Hepatocyte (in vitro differentiated cells): ENCODE measurements around the gene NOC2L. TPM values are rescaled to one million over a fixed set of nuclear protein-coding genes. Genes with fewer than 3 reads are reported as not detected.

ENCODE experiments used
- DNase-seq: peaks from one replicate; pipeline ENCODE4 v3.0.0-alpha.2; 2016; ENCODE audit warnings: low spot score
- H2AFZ ChIP-seq: fragments of 200-600 bp; sonication (generic); 2 replicates; pipeline ENCODE4 v1.6.0; 2016; ENCODE audit warnings: antibody characterized with exemption, mild to moderate bottlenecking
- H3K27ac ChIP-seq: fragments of 200-600 bp; sonication (generic); 2 replicates; pipeline ENCODE4 v1.5.1; 2016; ENCODE audit warnings: mild to moderate bottlenecking
- H3K27me3 ChIP-seq: fragments of 200-600 bp; sonication (generic); 2 replicates; pipeline ENCODE4 v1.6.1; 2016
- H3K36me3 ChIP-seq: fragments of 200-600 bp; sonication (generic); replicated peaks from 2 replicates; pipeline ENCODE4 v1.5.1; 2016; ENCODE audit warnings: low read depth; ENCODE audit not compliant: insufficient read depth
- H3K4me1 ChIP-seq: fragments of 200-600 bp; sonication (generic); 2 replicates; pipeline ENCODE4 v1.5.1; 2016; ENCODE audit warnings: mild to moderate bottlenecking, moderate library complexity; ENCODE audit not compliant: insufficient read depth
- H3K4me2 ChIP-seq: fragments of 200-600 bp; sonication (generic); 2 replicates; pipeline ENCODE4 v1.6.0; 2016
- H3K4me3 ChIP-seq: fragments of 200-600 bp; sonication (generic); 2 replicates; pipeline ENCODE4 v1.5.1; 2016; ENCODE audit warnings: mild to moderate bottlenecking
- H3K79me2 ChIP-seq: fragments of 200-600 bp; sonication (generic); 2 replicates; pipeline ENCODE4 v1.6.0; 2017; ENCODE audit warnings: mild to moderate bottlenecking
- H3K9me2 ChIP-seq: fragments of 200-600 bp; sonication (generic); replicated peaks from 2 replicates; pipeline ENCODE4 v1.6.0; 2017; ENCODE audit warnings: mild to moderate bottlenecking; ENCODE audit not compliant: insufficient read depth
- H3K9me3 ChIP-seq: fragments of 200-600 bp; sonication (generic); 2 replicates; pipeline ENCODE4 v1.5.1; 2016; ENCODE audit warnings: low read depth, mild to moderate bottlenecking
- H4K20me1 ChIP-seq: fragments of 200-600 bp; sonication (generic); 2 replicates; pipeline ENCODE4 v1.6.0; 2016; ENCODE audit warnings: mild to moderate bottlenecking; ENCODE audit not compliant: insufficient read depth, poor library complexity, severe bottlenecking
- CTCF ChIP-seq: fragments of 200-600 bp; sonication (generic); IDR thresholded peaks from 2 replicates; pipeline ENCODE4 v1.5.1; 2016; ENCODE audit warnings: antibody characterized with exemption, mild to moderate bottlenecking; ENCODE audit not compliant: poor library complexity
- EZH2 ChIP-seq: fragments of 200-600 bp; sonication (generic); IDR thresholded peaks from 2 replicates; pipeline ENCODE4 v1.6.1; 2016; ENCODE audit warnings: antibody characterized with exemption, mild to moderate bottlenecking, borderline replicate concordance
- EZH2phosphoT487 ChIP-seq: fragments of 200-600 bp; sonication (generic); IDR thresholded peaks from one replicate; pipeline ENCODE4 v1.6.1; 2018; ENCODE audit warnings: antibody characterized with exemption, mild to moderate bottlenecking, low read depth, moderate library complexity; ENCODE audit not compliant: unreplicated experiment, severe bottlenecking
- WGBS: methylation state at CpG from one replicate; pipeline ENCODE4 v1.1.6; 2016; ENCODE audit warnings: low lambda C conversion rate; ENCODE audit errors: missing lambda C conversion rate; 5-methylcytosine and 5-hydroxymethylcytosine counted together
- polyA plus RNA-seq: library from polyadenylated mRNA; unstranded; fragments of >200 nt; fragmentation: Nextera tagmentation; extraction: Ambion mirVana; gene quantifications from 2 replicates; pipeline ENCODE4 v1.2.1, GENCODE V29; 2016
- total RNA-seq: library from RNA; depleted of rRNA; stranded (reverse); fragments of >200 nt; gene quantifications from 2 replicates; pipeline ENCODE4 v1.2.3, GENCODE V29; 2014

The NOC2L gene
- total and polyA plus RNA-seq, 2 experiments from 2014 or later = 44.3 to 66.6 TPM

- H3K27me3 ChIP-seq = peaks cover 23% of the 10 kb centered on the region
- H3K9me2 ChIP-seq = no peaks in the 10 kb centered on the region
- H3K4me1 ChIP-seq = peaks cover 28% of the 10 kb centered on the region
- no peak overlapping the region for H3K27ac ChIP-seq
- no peak overlapping the region for H3K4me3 ChIP-seq
- WGBS = 37% methylated on average over 9 of the region's 10 CpGs
- no peak overlapping the region for H3K4me2 ChIP-seq
- H3K79me2 ChIP-seq = no peaks in the 10 kb centered on the region
- DNase-seq = no peak
- TF ChIP-seq EZH2phosphoT487 (no peak), CTCF (no peak), EZH2 (no peak)
- no peaks in the 10 kb centered on the region for H3K36me3 ChIP-seq
- no peaks in the 10 kb centered on the region for H3K9me3 ChIP-seq
- H4K20me1 ChIP-seq = no peaks in the 10 kb centered on the region
- no peak overlapping the region for H2AFZ ChIP-seq
Observed at GRCh38 chr1:933603-933940, 25.5 kb downstream of the NOC2L start.

- Histone ChIP-seq H3K4me1 (peaks cover 28% of the 10 kb centered on the region), H3K27me3 (peaks cover 23% of the 10 kb centered on the region), H3K9me3 (no peaks in the 10 kb centered on the region), H3K36me3 (no peaks in the 10 kb centered on the region), H4K20me1 (no peaks in the 10 kb centered on the region), H3K9me2 (no peaks in the 10 kb centered on the region), H2AFZ (no peak overlapping the region), H3K27ac (no peak overlapping the region), H3K79me2 (no peaks in the 10 kb centered on the region), H3K4me3 (no peak overlapping the region), H3K4me2 (no peak overlapping the region)
- DNase-seq = no peak
- WGBS = 79% methylated on average over 22 of the region's 25 CpGs
- TF ChIP-seq EZH2 = no peak
- TF ChIP-seq EZH2phosphoT487 = no peak
- no peak for TF ChIP-seq CTCF
Observed at GRCh38 chr1:932776-933602, 26.1 kb downstream of the NOC2L start.

- no peak for TF ChIP-seq EZH2
- TF ChIP-seq CTCF = no peak
- TF ChIP-seq EZH2phosphoT487 = no peak
- 66% methylated on average over 14 of the region's 16 CpGs for WGBS
- no peaks in the 10 kb centered on the region for H3K36me3 ChIP-seq
- no peaks in the 10 kb centered on the region for H4K20me1 ChIP-seq
- no peak overlapping the region for H3K4me3 ChIP-seq
- peaks cover 27% of the 10 kb centered on the region for H3K27me3 ChIP-seq
- no peak for DNase-seq
- H3K27ac ChIP-seq = no peak overlapping the region
- no peaks in the 10 kb centered on the region for H3K9me2 ChIP-seq
- H3K4me1 ChIP-seq = peaks cover 28% of the 10 kb centered on the region
- H2AFZ ChIP-seq = no peak overlapping the region
- no peaks in the 10 kb centered on the region for H3K9me3 ChIP-seq
- H3K79me2 ChIP-seq = no peaks in the 10 kb centered on the region
- H3K4me2 ChIP-seq = no peak overlapping the region
Observed at GRCh38 chr1:932173-932510, 26.9 kb downstream of the NOC2L start.
